Ascending aorta (tissue), 2 donors: ENCODE results near the gene ZNF362. TPM values are rescaled to one million over a fixed set of nuclear protein-coding genes. Genes with fewer than 3 reads are reported as not detected.

Experiments used
- DNase-seq, 2 donors: peaks; one replicate each; pipeline ENCODE4 v3.0.0-alpha.2; 2019; ENCODE audit warnings: low spot score in 2 of 2
- H3K27ac ChIP-seq, 2 donors: fragments of 200-600 bp; sonication (generic); one replicate each; pipeline ENCODE4 v1.5.1; 2016 to 2017; ENCODE audit warnings: mild to moderate bottlenecking in 1 of 2
- H3K27me3 ChIP-seq: fragments of 200-600 bp; sonication (generic); one replicate; pipeline ENCODE4 v1.5.1; 2017
- H3K36me3 ChIP-seq, 2 donors: fragments of 200-600 bp; sonication (generic); one replicate each; pipeline ENCODE4 v1.5.1; 2016
- H3K4me1 ChIP-seq, 2 donors: fragments of 200-600 bp; sonication (generic); one replicate each; pipeline ENCODE4 v1.5.1; 2016 to 2017; ENCODE audit warnings: mild to moderate bottlenecking in 1 of 2
- H3K4me3 ChIP-seq, 2 donors: fragments of 200-600 bp; sonication (generic); one replicate each; pipeline ENCODE4 v1.5.1; 2016 to 2017; ENCODE audit warnings: mild to moderate bottlenecking in 1 of 2
- H3K9me3 ChIP-seq, 2 donors: fragments of 200-600 bp; sonication (generic); one replicate each; pipeline ENCODE4 v1.5.1; 2016
- CTCF ChIP-seq, 3 experiments: fragments of 200-600 bp in 2 of 3; fragments of 450-650 bp in 1 of 3; sonication (generic) in 2 of 3; IDR thresholded peaks; one replicate each; pipeline ENCODE4 v1.5.1; 2016 to 2019; ENCODE audit warnings: antibody characterized with exemption in 3 of 3, mild to moderate bottlenecking in 1 of 3, moderate library complexity in 1 of 3
- intact Hi-C: fragments of 100-400 bp; cut with DNase I; formaldehyde crosslinking; loops from one replicate; pipeline ENCODE4 v1.15.1; 2023
- total RNA-seq: library from RNA; depleted of rRNA; stranded (reverse); fragments of >200 nt; gene quantifications from one replicate; pipeline ENCODE4 v1.1.0, GENCODE V29; 2016

Gene ZNF362
- total RNA-seq, 1 donor from 2014 or later = 34.4 TPM

GRCh38 chr1:33295450-33296081, 39.3 kb downstream of the ZNF362 start:
- peak overlapping the region; percentile 44 to 54 for H3K27ac ChIP-seq
- peak; percentile 43 to 93 for DNase-seq
- peaks cover 4 to 13% of the 10 kb centered on the region in 2 donors for H3K4me1 ChIP-seq
- no peak overlapping the region for H3K4me3 ChIP-seq
- peaks cover 33 to 46% of the 10 kb centered on the region in 2 donors for H3K36me3 ChIP-seq
- H3K27me3 ChIP-seq = no peaks in the 10 kb centered on the region
- TF ChIP-seq CTCF (IDR thresholded peaks at IDR 0.05) = peak; percentile 93 to 98 (median 98)
- no peaks in the 10 kb centered on the region for H3K9me3 ChIP-seq
- intact Hi-C loops = loop anchor here (1.0 to 10.0 kb wide), 7 partner anchors 38 to 319 kb away; partner anchors contain the start of genes PHC2 and ZNF362

GRCh38 chr1:33296082-33296458, 39.8 kb downstream of the ZNF362 start:
- peak overlapping the region in 1 of 2 donors; percentile 26 for H3K27ac ChIP-seq

GRCh38 chr1:33296824-33297223, 40.5 kb downstream of the ZNF362 start:
- no peak for DNase-seq
- Histone ChIP-seq H3K27me3 (no peaks in the 10 kb centered on the region), H3K4me3 (no peak overlapping the region), H3K36me3 (peaks cover 33 to 46% of the 10 kb centered on the region in 2 donors), H3K27ac (no peak overlapping the region), H3K4me1 (peaks cover 4 to 18% of the 10 kb centered on the region in 2 donors), H3K9me3 (no peaks in the 10 kb centered on the region)
- intact Hi-C loops = loop anchor here (5.0 to 10.0 kb wide), 5 partner anchors 40 to 318 kb away; partner anchors contain the start of genes PHC2 and ZNF362
- no peak for TF ChIP-seq CTCF (IDR thresholded peaks at IDR 0.05)

More at GRCh38 chr1:33296082-33296458, 39.8 kb downstream of the ZNF362 start:
- no peaks in the 10 kb centered on the region for H3K27me3 ChIP-seq
- intact Hi-C loops = loop anchor here (5.0 to 10.0 kb wide), 5 partner anchors 39 to 319 kb away; partner anchors contain the start of genes PHC2 and ZNF362
- H3K36me3 ChIP-seq = peaks cover 33 to 46% of the 10 kb centered on the region in 2 donors
- H3K4me1 ChIP-seq = peaks cover 4 to 18% of the 10 kb centered on the region in 2 donors
- no peak overlapping the region for H3K4me3 ChIP-seq
- TF ChIP-seq CTCF (IDR thresholded peaks at IDR 0.05) = no peak
- DNase-seq = no peak
- no peaks in the 10 kb centered on the region for H3K9me3 ChIP-seq

GRCh38 chr1:33297911-33298622, 41.8 kb downstream of the ZNF362 start:
- H3K27ac ChIP-seq = no peak overlapping the region
- no peak for DNase-seq

More at GRCh38 chr1:33297911-33298622, 41.8 kb downstream of the ZNF362 start:
- peaks cover 4 to 13% of the 10 kb centered on the region in 2 donors for H3K4me1 ChIP-seq
- TF ChIP-seq CTCF (IDR thresholded peaks at IDR 0.05) = no peak
- intact Hi-C loops = loop anchor here (1.0 to 10.0 kb wide), 6 partner anchors 41 to 317 kb away; partner anchors contain the start of genes PHC2 and ZNF362
- H3K36me3 ChIP-seq = peaks cover 33 to 46% of the 10 kb centered on the region in 2 donors
- H3K27me3 ChIP-seq = no peaks in the 10 kb centered on the region
- H3K4me3 ChIP-seq = no peak overlapping the region
- H3K9me3 ChIP-seq = no peaks in the 10 kb centered on the region
